Bronchial smooth muscle cell (primary cell): ENCODE measurements around the gene HNRNPDL. TPM values are rescaled to one million over a fixed set of nuclear protein-coding genes. Genes with fewer than 3 reads are reported as not detected.

Experiments
- total RNA-seq: library from RNA; depleted of rRNA; stranded (reverse); fragments of >200 nt; gene quantifications from 2 replicates; pipeline ENCODE4 v1.2.1, GENCODE V29; 2014

HNRNPDL gene
- total RNA-seq = 120 and 137 TPM in 2 replicates

DNA sequence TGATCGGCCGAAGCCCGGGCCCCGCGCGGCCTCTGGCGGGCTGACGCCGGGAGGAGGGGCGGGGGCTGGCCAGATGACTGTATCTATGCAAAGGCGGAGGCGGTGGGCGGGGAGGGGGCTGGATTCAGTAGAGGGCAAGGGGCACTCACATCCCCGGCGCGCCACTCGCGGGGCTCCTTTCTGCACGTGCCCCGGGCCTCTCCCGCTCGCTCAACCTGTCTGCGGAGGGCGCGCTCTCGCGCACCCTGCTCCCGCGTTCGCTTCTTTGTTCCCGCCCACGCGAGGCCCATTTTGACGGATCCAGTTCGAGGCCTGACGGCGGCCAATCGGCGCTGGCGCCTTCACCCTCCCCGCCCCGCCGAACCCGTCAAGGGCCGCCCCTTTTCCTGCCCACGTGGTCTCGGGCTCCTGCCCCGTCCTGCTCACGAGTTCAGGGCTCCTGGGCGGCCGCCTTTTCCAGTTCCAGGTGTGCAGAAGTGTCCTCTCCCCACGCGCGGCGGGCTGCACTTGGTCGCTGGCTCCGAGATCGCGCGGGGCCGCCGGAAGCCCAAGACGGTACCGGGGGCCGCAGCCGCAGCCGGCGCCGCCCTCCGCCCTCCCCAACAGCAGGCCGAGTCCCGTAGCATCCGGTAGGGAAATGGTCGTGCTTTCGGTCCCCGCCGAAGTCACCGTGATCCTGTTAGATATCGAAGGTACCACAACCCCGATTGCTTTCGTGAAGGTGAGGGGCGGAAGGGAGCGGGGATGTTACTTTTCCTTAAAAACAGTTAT lies at the start of gene HNRNPDL, which contains the start of gene ENOPH1:
HNRNPDL (minus strand) TSS at position 270 of the 771 bp plus-strand sequence. CDS start 772 bp downstream, outside the sequence.
ENOPH1 (plus strand) TSS at position 398 of the 771 bp plus-strand sequence; CDS start at position 638, 240 bp downstream.

DNA sequence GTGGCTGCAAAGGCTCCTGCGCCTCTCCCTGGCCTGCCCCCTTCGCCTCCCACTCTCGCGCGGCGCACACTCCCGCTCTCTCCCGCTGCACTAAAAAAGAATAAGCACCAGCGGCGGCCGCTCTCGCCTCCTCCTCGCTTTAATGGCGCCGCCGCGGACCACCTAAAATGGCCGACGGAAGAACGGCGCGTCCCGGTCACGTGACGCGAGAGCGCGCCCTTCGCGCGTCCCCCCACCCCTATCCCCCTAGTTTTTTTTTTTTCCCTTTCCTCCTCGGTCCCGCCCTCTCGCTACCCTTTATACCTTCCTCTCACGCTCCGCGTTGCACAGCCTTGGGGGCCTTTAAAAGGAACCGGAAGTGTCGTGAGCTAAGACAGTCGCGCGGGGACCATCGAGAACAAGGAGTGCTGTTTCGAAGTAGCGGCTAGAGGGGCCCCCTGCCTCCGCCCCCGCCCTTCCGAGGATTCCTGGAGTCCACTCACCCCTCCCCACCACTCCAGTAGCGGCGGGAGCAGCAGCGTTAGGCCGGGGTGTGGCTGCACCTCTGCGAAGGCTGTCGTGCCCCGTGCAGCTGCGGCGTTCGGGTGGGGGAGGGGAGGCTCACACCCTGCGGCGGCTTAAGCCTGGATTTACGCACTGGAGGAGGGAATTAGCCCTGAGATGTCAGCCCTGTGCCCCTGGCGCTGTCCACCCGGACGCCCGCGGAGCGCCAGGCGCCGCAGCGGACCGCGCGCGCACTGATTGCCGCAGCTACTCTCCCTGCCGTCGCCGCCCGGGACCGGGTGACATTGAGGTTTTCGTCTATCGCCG lies 56.2 kb downstream of the HNRNPDL start, which contains the start of gene HNRNPD:
HNRNPD (minus strand) TSS at position 176 of the 810 bp plus-strand sequence. CDS start 313 bp downstream, outside the sequence.

Other genes starting within 250 kb of the HNRNPDL start
- gene HNRNPD, start 56.5 kb downstream of the HNRNPDL start, total RNA-seq = 18.0 and 27.1 TPM in 2 replicates
- 38.1 and 45.9 TPM in 2 replicates for gene ENOPH1, start 128 bp upstream of the HNRNPDL start, total RNA-seq
- gene TMEM150C, start 131.5 kb upstream of the HNRNPDL start, total RNA-seq = under 0.01 and 0.17 TPM in 2 replicates